ENCODE measurements around the gene CDK18. TPM values are rescaled to one million over a fixed set of nuclear protein-coding genes. Genes with fewer than 3 reads are reported as not detected.

CDK18 gene
- polyA plus RNA-seq, 1 experiment = 0.36 TPM

DNA sequence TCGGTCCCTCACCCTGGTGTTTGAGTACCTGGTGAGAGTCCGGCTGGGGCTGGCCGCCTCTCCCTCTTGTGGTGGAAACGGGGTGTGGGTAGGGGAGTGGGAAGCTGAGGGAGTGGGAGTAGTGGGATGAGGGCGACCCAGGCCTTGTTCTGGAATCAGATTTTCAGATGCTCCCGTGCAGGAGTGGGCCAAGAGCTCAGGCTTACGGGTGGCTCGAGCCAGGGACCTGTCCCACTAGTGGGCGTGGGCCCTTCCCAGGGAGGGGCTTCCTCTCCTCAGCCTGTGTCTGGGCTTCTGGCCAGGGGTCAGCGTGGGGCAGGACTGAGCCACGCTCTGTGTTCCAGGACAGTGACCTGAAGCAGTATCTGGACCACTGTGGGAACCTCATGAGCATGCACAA lies 22.0 kb downstream of the CDK18 start:
- H3K9me3 ChIP-seq (ENCODE audit: control insufficient read depth, insufficient read depth, low read length) = no peaks in the 10 kb centered on the region; the same call in 1 of the 2 replicates
- ChIA-PET CTCF (interaction anchor here (1.7 to 14.2 kb wide), 5 partner anchors 37 to 191 kb away, joined by 7 to 427 read pairs (median 55); no protein-coding TSS in a partner anchor), POLR2A (no interaction called here)
- H3K4me3 ChIP-seq (ENCODE audit: low read depth, low read length) = no peak overlapping the region
- TF ChIP-seq, protein P1, sequence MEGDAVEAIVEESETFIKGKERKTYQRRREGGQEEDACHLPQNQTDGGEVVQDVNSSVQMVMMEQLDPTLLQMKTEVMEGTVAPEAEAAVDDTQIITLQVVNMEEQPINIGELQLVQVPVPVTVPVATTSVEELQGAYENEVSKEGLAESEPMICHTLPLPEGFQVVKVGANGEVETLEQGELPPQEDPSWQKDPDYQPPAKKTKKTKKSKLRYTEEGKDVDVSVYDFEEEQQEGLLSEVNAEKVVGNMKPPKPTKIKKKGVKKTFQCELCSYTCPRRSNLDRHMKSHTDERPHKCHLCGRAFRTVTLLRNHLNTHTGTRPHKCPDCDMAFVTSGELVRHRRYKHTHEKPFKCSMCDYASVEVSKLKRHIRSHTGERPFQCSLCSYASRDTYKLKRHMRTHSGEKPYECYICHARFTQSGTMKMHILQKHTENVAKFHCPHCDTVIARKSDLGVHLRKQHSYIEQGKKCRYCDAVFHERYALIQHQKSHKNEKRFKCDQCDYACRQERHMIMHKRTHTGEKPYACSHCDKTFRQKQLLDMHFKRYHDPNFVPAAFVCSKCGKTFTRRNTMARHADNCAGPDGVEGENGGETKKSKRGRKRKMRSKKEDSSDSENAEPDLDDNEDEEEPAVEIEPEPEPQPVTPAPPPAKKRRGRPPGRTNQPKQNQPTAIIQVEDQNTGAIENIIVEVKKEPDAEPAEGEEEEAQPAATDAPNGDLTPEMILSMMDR (IDR thresholded peaks at IDR 0.05; ENCODE audit: low read depth, low read length) = no peak
- H3K27me3 ChIP-seq (ENCODE audit: control insufficient read depth, insufficient read depth, low read length) = peaks cover 21% of the 10 kb centered on the region
- no peak overlapping the region for H3K27ac ChIP-seq (ENCODE audit: low read depth, low read length)
- DNase-seq (ENCODE audit: low read depth, low spot score) = no peak

DNA sequence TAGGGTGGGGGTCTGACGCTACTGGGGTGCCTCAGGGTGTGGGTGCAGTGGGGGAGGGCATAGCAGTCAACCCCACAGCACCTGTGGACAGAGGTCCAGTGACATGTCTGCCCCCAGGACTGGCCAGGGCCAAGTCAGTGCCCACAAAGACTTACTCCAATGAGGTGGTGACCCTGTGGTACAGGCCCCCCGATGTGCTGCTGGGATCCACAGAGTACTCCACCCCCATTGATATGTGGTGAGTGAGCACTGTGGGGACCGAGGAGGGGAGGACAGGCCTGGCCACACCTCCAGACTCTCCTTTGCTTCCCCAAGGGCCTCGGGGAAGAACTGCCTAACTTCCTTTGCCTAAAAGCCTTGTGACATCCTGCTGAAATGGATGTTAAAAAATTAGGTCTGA lies 23.5 kb downstream of the CDK18 start:
- no peak for DNase-seq (ENCODE audit: low read depth, low spot score)
- H3K27me3 ChIP-seq (ENCODE audit: control insufficient read depth, insufficient read depth, low read length) = peaks cover 13% of the 10 kb centered on the region
- H3K4me3 ChIP-seq (ENCODE audit: low read depth, low read length) = no peak overlapping the region
- ChIA-PET POLR2A (no interaction called here), CTCF (interaction anchor here (0.5 to 14.2 kb wide), 6 partner anchors 16 to 130 kb away, joined by 3 to 427 read pairs (median 11); partner anchors contain the start of gene ELK4)
- no peaks in the 10 kb centered on the region; the same call in 1 of the 2 replicates for H3K9me3 ChIP-seq (ENCODE audit: control insufficient read depth, insufficient read depth, low read length)
- no peak overlapping the region for H3K27ac ChIP-seq (ENCODE audit: low read depth, low read length)
- TF ChIP-seq, protein P1 (IDR thresholded peaks at IDR 0.05; ENCODE audit: low read depth, low read length) = no peak

DNA sequence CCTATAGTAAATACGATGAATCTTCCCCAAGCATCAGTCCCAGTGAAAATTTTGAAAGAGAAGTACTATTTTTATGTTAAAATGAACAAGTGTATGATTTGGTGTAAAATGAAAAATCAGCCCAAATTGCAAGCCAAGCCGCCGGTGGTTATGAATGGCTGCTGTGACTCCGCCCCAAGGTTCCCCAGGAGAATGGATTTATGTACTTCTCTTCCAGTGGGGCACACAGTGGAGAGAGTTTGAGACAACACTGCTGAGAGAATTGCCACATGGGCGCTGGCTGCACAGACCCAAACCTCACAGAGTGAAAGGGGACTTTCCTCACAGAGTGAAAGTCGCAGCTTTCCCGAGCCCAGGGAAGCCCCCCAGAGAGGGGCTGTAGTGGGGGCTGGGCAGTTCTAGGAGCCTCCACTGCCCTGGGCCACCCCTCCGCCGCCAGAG lies 24.0 kb downstream of the CDK18 start:
- POLR2A ChIA-PET = no interaction called here
- CTCF ChIA-PET = interaction anchor here (0.7 to 14.2 kb wide), 12 partner anchors 9 to 183 kb away, joined by 3 to 427 read pairs (median 7); partner anchors contain the start of gene ELK4
- no peak for DNase-seq (ENCODE audit: low read depth, low spot score)
- Histone ChIP-seq H3K4me3 (ENCODE audit: low read depth, low read length) (no peak overlapping the region), H3K27me3 (ENCODE audit: control insufficient read depth, insufficient read depth, low read length) (peaks cover 13% of the 10 kb centered on the region), H3K9me3 (ENCODE audit: control insufficient read depth, insufficient read depth, low read length) (no peaks in the 10 kb centered on the region; the same call in 1 of the 2 replicates), H3K27ac (ENCODE audit: low read depth, low read length) (no peak overlapping the region)
- TF ChIP-seq, protein P1 (IDR thresholded peaks at IDR 0.05; ENCODE audit: low read depth, low read length) = no peak

DNA sequence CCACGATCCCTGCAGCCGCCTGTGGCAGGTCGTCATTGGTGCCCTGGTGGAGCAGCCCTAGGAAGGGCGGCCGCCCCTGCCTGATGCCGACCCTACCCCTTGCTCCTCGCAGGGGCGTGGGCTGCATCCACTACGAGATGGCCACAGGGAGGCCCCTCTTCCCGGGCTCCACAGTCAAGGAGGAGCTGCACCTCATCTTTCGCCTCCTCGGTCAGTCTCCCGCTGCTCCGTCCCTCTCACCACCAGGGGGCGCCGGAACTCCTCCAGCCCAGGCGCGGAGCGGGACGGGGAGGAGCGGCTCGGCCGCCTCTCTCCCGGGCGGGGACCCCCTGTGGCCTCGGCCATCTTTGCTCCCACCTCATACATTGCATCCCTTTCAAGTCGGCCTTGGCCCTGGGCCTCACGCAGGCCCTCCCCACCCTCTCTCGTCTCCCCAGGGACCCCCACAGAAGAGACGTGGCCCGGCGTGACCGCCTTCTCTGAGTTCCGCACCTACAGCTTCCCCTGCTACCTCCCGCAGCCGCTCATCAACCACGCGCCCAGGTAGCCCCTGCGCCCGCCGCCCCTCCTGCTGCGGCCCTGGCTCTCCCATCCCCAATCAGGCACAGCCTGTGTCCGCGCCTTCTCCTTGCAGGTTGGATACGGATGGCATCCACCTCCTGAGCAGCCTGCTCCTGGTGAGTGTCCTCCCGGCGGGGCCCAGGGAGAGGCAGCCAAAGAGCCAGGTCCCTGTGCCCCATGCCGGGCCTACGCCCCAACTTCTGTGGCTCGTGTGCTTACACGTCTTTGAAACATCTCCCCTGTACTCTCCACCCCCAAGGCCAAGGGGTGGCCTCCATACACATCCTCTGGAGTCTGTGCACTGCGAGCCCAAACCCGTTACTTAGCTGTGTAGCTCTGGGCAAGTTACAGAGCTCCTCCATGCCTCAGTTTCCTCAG lies 24.7 kb downstream of the CDK18 start:
- peak; percentile 29 for DNase-seq (ENCODE audit: low read depth, low spot score)
- CTCF ChIA-PET = interaction anchor here (0.6 to 14.2 kb wide), 21 partner anchors 8 to 183 kb away, joined by 3 to 427 read pairs (median 4); partner anchors contain the start of gene ELK4
- POLR2A ChIA-PET = no interaction called here
- Histone ChIP-seq H3K27ac (ENCODE audit: low read depth, low read length) (no peak overlapping the region), H3K27me3 (ENCODE audit: control insufficient read depth, insufficient read depth, low read length) (peaks cover 13% of the 10 kb centered on the region), H3K4me3 (ENCODE audit: low read depth, low read length) (peak overlapping the region; percentile 50), H3K9me3 (ENCODE audit: control insufficient read depth, insufficient read depth, low read length) (no peaks in the 10 kb centered on the region; the same call in 1 of the 2 replicates)
- TF ChIP-seq, protein P1 (IDR thresholded peaks at IDR 0.05; ENCODE audit: low read depth, low read length) = peak; percentile 85

All from AG04450 (cell line).